ENCODE results near the gene G2E3. TPM values are rescaled to one million over a fixed set of nuclear protein-coding genes. Genes with fewer than 3 reads are reported as not detected.
"Not testable (repeated sequence)": the region's sequence is repeated elsewhere in the genome, so short reads cannot be mapped to it uniquely, and the experiment has no call there.

G2E3 gene
- total RNA-seq, 2 experiments from 2014 or later = 34.2 to 35.1 TPM

GRCh38 chr14:30625533-30625932 lies 66.6 kb downstream of the G2E3 start:
- ATAC-seq (ENCODE audit: low read depth) (no peak), DNase-seq (no peak)
- no peaks in the 10 kb centered on the region for H3K27me3 Mint-ChIP-seq
- no peak overlapping the region for H3K4me3 Mint-ChIP-seq
- H3K27ac Mint-ChIP-seq = no peak overlapping the region
- H3K36me3 Mint-ChIP-seq = peaks cover 15% of the 10 kb centered on the region
- peaks cover 27% of the 10 kb centered on the region for H3K4me1 Mint-ChIP-seq
- POLR2A ChIA-PET = no interaction called here
- H3K9me3 Mint-ChIP-seq = no peaks in the 10 kb centered on the region

GRCh38 chr14:30629432-30629831 lies 70.5 kb downstream of the G2E3 start:
- H3K9me3 Mint-ChIP-seq, POLR2A ChIA-PET, H3K27ac Mint-ChIP-seq: not testable (repeated sequence)

DNA sequence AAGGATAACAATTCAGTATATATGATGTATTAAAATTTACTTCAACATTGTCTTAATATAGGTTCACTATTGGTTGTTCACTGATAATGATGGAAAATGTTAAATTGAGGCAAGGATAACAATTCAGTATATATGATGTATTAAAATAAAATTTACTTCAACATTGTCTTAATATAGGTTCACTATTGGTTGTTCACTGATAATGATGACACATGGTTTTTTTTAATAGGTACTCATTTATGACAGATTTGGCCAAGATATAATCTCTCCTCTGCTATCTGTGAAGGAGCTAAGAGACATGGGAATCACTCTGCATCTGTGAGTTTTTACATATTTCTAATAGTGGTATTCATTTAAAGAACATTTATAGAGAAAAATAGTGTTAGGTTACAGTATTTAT lies 71.3 kb downstream of the G2E3 start:
- Mint-ChIP-seq H3K4me1 (peaks cover 9% of the 10 kb centered on the region), H3K27me3 (no peaks in the 10 kb centered on the region), H3K4me3 (no peak overlapping the region), H3K27ac (no peak overlapping the region), H3K9me3 (no peaks in the 10 kb centered on the region), H3K36me3 (peaks cover 17% of the 10 kb centered on the region)
- POLR2A ChIA-PET = no interaction called here
- ATAC-seq (ENCODE audit: low read depth) (no peak), DNase-seq (no peak)

More at GRCh38 chr14:30629432-30629831, 70.5 kb downstream of the G2E3 start:
- not testable (repeated sequence) for ATAC-seq (ENCODE audit: low read depth); DNase-seq; H3K27me3 Mint-ChIP-seq; H3K4me3 Mint-ChIP-seq
- H3K36me3 Mint-ChIP-seq = peaks cover 17% of the 10 kb centered on the region
- H3K4me1 Mint-ChIP-seq = peaks cover 13% of the 10 kb centered on the region

DNA sequence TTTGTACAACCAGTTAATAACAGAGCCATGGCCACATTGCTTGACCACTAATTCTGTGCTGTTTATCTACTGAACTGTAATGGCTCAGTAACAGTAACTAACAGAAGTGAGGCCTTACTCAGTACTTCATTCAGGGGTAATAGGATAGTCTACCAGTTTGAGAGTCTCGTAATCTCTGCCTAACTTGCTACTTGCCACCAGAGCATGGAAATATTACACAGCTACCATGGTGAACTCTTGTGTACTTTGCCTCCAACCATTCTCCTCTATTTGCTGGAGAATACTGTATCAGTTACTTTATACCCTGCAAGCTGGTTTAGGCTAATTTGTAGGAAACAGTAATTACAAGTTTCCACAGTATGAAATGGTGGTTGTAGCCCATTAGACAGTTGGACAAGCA lies 73.8 kb downstream of the G2E3 start:
- no peak overlapping the region for H3K27ac Mint-ChIP-seq
- POLR2A ChIA-PET = no interaction called here
- H3K9me3 Mint-ChIP-seq = no peaks in the 10 kb centered on the region
- peaks cover 26% of the 10 kb centered on the region for H3K36me3 Mint-ChIP-seq
- no peak overlapping the region for H3K4me3 Mint-ChIP-seq
- DNase-seq (no peak), ATAC-seq (ENCODE audit: low read depth) (no peak)
- H3K27me3 Mint-ChIP-seq = no peaks in the 10 kb centered on the region
- H3K4me1 Mint-ChIP-seq = peaks cover 8% of the 10 kb centered on the region

GRCh38 chr14:30638926-30639325 lies 80.0 kb downstream of the G2E3 start:
- Mint-ChIP-seq H3K4me3 (no peak overlapping the region), H3K4me1 (peaks cover 5% of the 10 kb centered on the region), H3K27me3 (no peaks in the 10 kb centered on the region), H3K27ac (no peak overlapping the region), H3K9me3 (no peaks in the 10 kb centered on the region), H3K36me3 (peaks cover 25% of the 10 kb centered on the region)
- ATAC-seq (ENCODE audit: low read depth) (no peak), DNase-seq (no peak)
- POLR2A ChIA-PET = no interaction called here

DNA sequence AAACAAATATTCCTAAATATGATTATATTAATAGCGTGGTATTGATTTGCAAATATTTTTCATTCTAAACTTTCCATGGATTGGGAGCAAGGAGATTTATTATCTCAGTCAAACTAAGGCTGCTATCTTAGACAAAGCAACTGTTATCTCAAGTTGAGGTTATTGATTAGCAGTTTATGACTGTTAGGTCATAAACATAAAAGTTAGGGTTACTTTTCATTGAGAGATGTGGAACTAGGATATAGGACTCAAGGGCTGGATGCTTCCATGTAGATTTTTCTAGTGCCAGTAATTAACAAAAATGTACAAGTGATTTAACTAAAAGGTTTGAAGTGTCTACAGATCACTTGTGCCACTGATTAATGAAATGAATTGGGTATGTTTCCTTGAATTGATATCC lies 82.2 kb downstream of the G2E3 start:
- POLR2A ChIA-PET = no interaction called here
- ATAC-seq (ENCODE audit: low read depth) (no peak), DNase-seq (no peak)
- no peak overlapping the region for H3K27ac Mint-ChIP-seq
- no peak overlapping the region for H3K4me3 Mint-ChIP-seq
- peaks cover 8% of the 10 kb centered on the region for H3K9me3 Mint-ChIP-seq
- H3K4me1 Mint-ChIP-seq = peaks cover 5% of the 10 kb centered on the region
- H3K27me3 Mint-ChIP-seq = no peaks in the 10 kb centered on the region
- H3K36me3 Mint-ChIP-seq = peaks cover 36% of the 10 kb centered on the region

DNA sequence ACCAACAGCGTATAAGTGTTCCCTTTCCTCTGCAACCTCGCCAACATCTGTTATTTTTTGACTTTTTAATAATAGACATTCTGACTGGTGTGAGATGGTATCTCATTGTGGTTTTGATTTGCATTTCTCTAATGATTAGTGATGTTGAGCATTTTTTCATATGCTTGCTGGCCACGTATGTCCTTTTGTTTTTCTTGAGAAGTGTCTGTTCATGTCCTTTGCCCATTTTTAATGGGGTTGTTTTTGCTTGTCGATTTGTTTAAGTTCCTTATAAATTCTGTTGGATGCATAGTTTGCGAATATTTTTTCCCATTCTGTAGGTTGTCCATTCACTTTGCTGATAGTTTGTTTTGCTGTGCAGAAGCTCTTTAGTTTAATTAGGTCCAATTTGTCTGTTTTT lies 85.5 kb downstream of the G2E3 start:
- H3K27me3 Mint-ChIP-seq; H3K4me1 Mint-ChIP-seq; H3K9me3 Mint-ChIP-seq; POLR2A ChIA-PET; DNase-seq; H3K27ac Mint-ChIP-seq; H3K4me3 Mint-ChIP-seq; ATAC-seq (ENCODE audit: low read depth): not testable (repeated sequence)
- H3K36me3 Mint-ChIP-seq = peaks cover 33% of the 10 kb centered on the region

- H3K4me3 Mint-ChIP-seq = no peak overlapping the region
- H3K9me3 Mint-ChIP-seq = peaks cover 8% of the 10 kb centered on the region
- ATAC-seq (ENCODE audit: low read depth) = no peak
- DNase-seq = no peak
- no peaks in the 10 kb centered on the region for H3K4me1 Mint-ChIP-seq
- H3K36me3 Mint-ChIP-seq = peaks cover 35% of the 10 kb centered on the region
- H3K27ac Mint-ChIP-seq = no peak overlapping the region
- POLR2A ChIA-PET = no interaction called here
- H3K27me3 Mint-ChIP-seq = no peaks in the 10 kb centered on the region
Observed at GRCh38 chr14:30645600-30645999, 86.6 kb downstream of the G2E3 start.

DNA sequence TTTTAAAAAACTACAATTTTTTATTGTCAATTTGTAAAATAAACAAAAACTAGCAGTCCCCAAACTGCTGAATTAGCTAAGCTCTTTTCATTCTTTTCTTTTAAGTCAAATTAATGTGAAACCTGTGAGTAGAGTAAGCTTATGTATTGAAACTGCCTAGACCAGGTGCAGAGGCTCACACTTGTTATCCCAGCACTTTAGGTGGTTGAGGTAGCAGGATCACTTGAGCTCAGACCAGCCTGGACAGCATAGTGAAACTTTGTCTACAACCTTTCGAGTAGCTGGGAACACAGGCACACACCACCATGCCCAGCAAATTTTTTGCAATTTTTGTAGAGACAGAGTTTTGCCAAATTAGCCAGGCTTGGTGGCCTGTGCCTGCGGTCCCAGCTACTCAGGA lies 89.5 kb downstream of the G2E3 start:
- no peak for DNase-seq
- H3K4me3 Mint-ChIP-seq = no peak overlapping the region
- no peaks in the 10 kb centered on the region for H3K27me3 Mint-ChIP-seq
- POLR2A ChIA-PET = interaction anchor here (1.1 kb wide), 1 partner anchor 26 kb away, joined by 4 read pairs; the partner anchor contains the start of gene SCFD1
- peaks cover 8% of the 10 kb centered on the region for H3K9me3 Mint-ChIP-seq
- H3K27ac Mint-ChIP-seq = no peak overlapping the region
- H3K36me3 Mint-ChIP-seq = peaks cover 37% of the 10 kb centered on the region
- no peak for ATAC-seq (ENCODE audit: low read depth)
- H3K4me1 Mint-ChIP-seq = no peaks in the 10 kb centered on the region

- Mint-ChIP-seq H3K4me1 (no peaks in the 10 kb centered on the region), H3K4me3 (no peak overlapping the region), H3K9me3 (no peaks in the 10 kb centered on the region), H3K27ac (no peak overlapping the region), H3K36me3 (peaks cover 7% of the 10 kb centered on the region), H3K27me3 (no peaks in the 10 kb centered on the region)
- no peak for DNase-seq
- no peak for ATAC-seq (ENCODE audit: low read depth)
- POLR2A ChIA-PET = no interaction called here
Observed at GRCh38 chr14:30651937-30652336, 93.0 kb downstream of the G2E3 start.

DNA sequence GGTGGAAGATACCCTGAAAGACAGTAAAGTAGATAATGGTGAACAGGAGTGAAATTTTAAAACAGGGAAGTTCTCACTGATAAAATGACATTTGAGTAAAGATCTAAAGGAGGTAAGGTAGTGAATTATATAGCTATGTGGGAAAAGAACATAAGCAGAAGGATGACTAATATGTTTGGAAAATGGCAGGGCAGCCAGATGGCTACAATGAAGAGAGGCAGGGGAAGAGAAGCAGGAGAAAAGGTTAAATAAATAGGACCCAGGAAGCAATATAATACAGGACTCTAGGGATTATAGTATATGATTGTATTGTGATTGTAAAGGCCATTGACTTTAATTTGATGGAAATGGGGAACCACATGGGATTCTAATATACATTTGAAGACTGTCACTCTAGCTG lies 96.2 kb downstream of the G2E3 start:
- Mint-ChIP-seq H3K4me3 (no peak overlapping the region), H3K27me3 (no peaks in the 10 kb centered on the region), H3K27ac (no peak overlapping the region), H3K4me1 (no peaks in the 10 kb centered on the region), H3K36me3 (peaks cover 7% of the 10 kb centered on the region), H3K9me3 (no peaks in the 10 kb centered on the region)
- DNase-seq = no peak
- no peak for ATAC-seq (ENCODE audit: low read depth)
- POLR2A ChIA-PET = interaction anchor here (0.6 kb wide), 1 partner anchor 255 kb away, joined by 3 read pairs; no protein-coding TSS in a partner anchor

DNA sequence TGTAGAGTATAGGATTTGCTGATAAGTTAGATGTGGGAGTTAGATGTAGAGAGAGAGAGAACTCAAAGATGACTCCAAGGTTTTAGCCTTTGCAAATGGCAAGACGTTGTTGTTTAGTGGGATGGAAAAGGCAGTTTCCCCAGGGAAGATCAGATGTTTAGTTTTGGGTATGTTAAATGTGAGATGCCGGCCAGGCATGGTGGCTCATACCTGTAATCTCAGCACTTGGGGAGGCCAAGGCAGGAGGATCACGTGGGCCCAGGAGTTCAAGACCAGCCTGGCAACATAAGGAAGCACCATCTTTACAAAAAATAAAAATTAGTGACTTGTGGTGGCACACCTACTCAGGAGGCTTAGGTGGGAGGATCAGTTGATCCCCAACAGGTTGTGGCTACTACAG lies 96.7 kb downstream of the G2E3 start:
- no peak overlapping the region for H3K27ac Mint-ChIP-seq
- no peaks in the 10 kb centered on the region for H3K27me3 Mint-ChIP-seq
- no peaks in the 10 kb centered on the region for H3K9me3 Mint-ChIP-seq
- ATAC-seq (ENCODE audit: low read depth) = no peak
- peaks cover 7% of the 10 kb centered on the region for H3K36me3 Mint-ChIP-seq
- no peaks in the 10 kb centered on the region for H3K4me1 Mint-ChIP-seq
- no peak for DNase-seq
- POLR2A ChIA-PET = interaction anchor here (0.6 kb wide), 1 partner anchor 255 kb away, joined by 3 read pairs; no protein-coding TSS in a partner anchor
- H3K4me3 Mint-ChIP-seq = no peak overlapping the region

DNA sequence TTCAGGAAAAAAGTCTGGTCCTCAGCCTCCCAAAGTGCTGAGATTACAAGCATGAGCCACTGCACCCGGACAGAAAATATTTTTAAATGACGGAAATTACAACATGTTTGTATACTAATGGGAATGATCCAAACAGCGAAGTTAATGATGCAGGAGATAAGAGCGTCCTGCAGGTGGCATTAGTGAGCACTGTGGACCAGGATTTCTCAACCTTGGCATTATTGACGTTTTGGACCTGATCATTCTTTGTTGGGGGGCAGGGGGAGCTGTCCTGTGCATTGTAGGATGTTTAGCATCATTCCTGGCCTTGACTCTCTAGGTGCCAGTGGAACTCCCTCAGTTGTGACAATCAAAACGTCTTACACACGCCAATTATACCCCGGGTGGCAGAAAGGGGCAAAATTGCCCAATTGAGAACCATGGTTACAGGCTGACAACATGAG lies 97.3 kb downstream of the G2E3 start:
- H3K4me1 Mint-ChIP-seq = no peaks in the 10 kb centered on the region
- no peaks in the 10 kb centered on the region for H3K27me3 Mint-ChIP-seq
- no peak for DNase-seq
- H3K27ac Mint-ChIP-seq = no peak overlapping the region
- no peaks in the 10 kb centered on the region for H3K9me3 Mint-ChIP-seq
- H3K36me3 Mint-ChIP-seq = peaks cover 7% of the 10 kb centered on the region
- POLR2A ChIA-PET = no interaction called here
- H3K4me3 Mint-ChIP-seq = no peak overlapping the region
- no peak for ATAC-seq (ENCODE audit: low read depth)

- no peak overlapping the region for H3K27ac Mint-ChIP-seq
- no peak for ATAC-seq (ENCODE audit: low read depth)
- no peak overlapping the region for H3K4me3 Mint-ChIP-seq
- H3K9me3 Mint-ChIP-seq = no peaks in the 10 kb centered on the region
- no peaks in the 10 kb centered on the region for H3K4me1 Mint-ChIP-seq
- peaks cover 5% of the 10 kb centered on the region for H3K36me3 Mint-ChIP-seq
- DNase-seq = no peak
- no peaks in the 10 kb centered on the region for H3K27me3 Mint-ChIP-seq
- POLR2A ChIA-PET = interaction anchor here (1.0 kb wide), 1 partner anchor 35 kb away, joined by 4 read pairs; the partner anchor contains the start of gene SCFD1
Observed at GRCh38 chr14:30657050-30657449, 98.1 kb downstream of the G2E3 start.

Data from activated naive CD8-positive, alpha-beta T cell treated with anti-CD3 and anti-CD28 coated beads, Interleukin-2, amount 10 ng/mL, durations not matched to agents 7 days and 5 days (primary cell).